ENCODE data around the gene PLEKHM3. TPM values are rescaled to one million over a fixed set of nuclear protein-coding genes. Genes with fewer than 3 reads are reported as not detected.
A peak's percentile ranks its signal among the peaks of the same experiment; 100 is the strongest.

The PLEKHM3 gene
- total and polyA plus RNA-seq, 2 of the 13 experiments (the other 11 are each of a cell fraction or from before 2014, with no cell fraction given): 4.5 to 4.7 TPM

GRCh38 chr2:207828361-207829057 lies 196.8 kb downstream of the PLEKHM3 start (continued):
- TF ChIP-seq ZSCAN31 (CRISPR knock-in tag; IDR thresholded peaks at IDR 0.05; ENCODE audit: low read depth) (peak; percentile 64; the same call in 1 of the 2 replicates), RBFOX2 (IDR thresholded peaks at IDR 0.05; ENCODE audit: low read depth, low read length) (0 out of 2 replicates have a peak, but pooled peaks have one; percentile 17), NR2C2 (CRISPR knock-in tag; IDR thresholded peaks at IDR 0.05; ENCODE audit: borderline replicate concordance) (peak; percentile 55; the same call in 1 of the 2 replicates), MLX (CRISPR knock-in tag; IDR thresholded peaks at IDR 0.05) (peak; percentile 46; the same call in 1 of the 2 replicates), BRCA1 (CRISPR knock-in tag; IDR thresholded peaks at IDR 0.05) (0 out of 2 replicates have a peak, but pooled peaks have one; percentile 70), HOMEZ (CRISPR knock-in tag; IDR thresholded peaks at IDR 0.05; ENCODE audit: low read depth) (peak; percentile 96), ZNF891 (CRISPR knock-in tag; IDR thresholded peaks at IDR 0.05) (no peak), ZNF772 (CRISPR knock-in tag; IDR thresholded peaks at IDR 0.05) (0 out of 2 replicates have a peak, but pooled peaks have one; percentile 15), KDM1A (CRISPR knock-in tag; IDR thresholded peaks at IDR 0.05) (peak; percentile 61; the same call in 1 of the 2 replicates), ZNF816 (CRISPR knock-in tag; IDR thresholded peaks at IDR 0.05; ENCODE audit: borderline replicate concordance) (peak; percentile 5; the same call in 1 of the 2 replicates), ZNF362 (CRISPR knock-in tag; IDR thresholded peaks at IDR 0.05; ENCODE audit: borderline replicate concordance) (peak; percentile 72; the same call in 1 of the 2 replicates), ZNF616 (CRISPR knock-in tag; IDR thresholded peaks at IDR 0.05; ENCODE audit: low read depth) (peak; percentile 83; the same call in 1 of the 2 replicates), ZNF430 (CRISPR knock-in tag; IDR thresholded peaks at IDR 0.05) (peak; percentile 30; the same call in 1 of the 2 replicates), HOXA3 (CRISPR knock-in tag; IDR thresholded peaks at IDR 0.05) (peak; percentile 87), ZNF383 (CRISPR knock-in tag; IDR thresholded peaks at IDR 0.05; ENCODE audit: borderline replicate concordance) (no peak), TIGD3 (CRISPR knock-in tag; IDR thresholded peaks at IDR 0.05; ENCODE audit: borderline replicate concordance) (0 out of 2 replicates have a peak, but pooled peaks have one; percentile 32), FOXA1 (IDR thresholded peaks at IDR 0.05) (no peak), FOXA1 (CRISPR knock-in tag; IDR thresholded peaks at IDR 0.05) (peak; percentile 79), ZBTB20 (CRISPR knock-in tag; IDR thresholded peaks at IDR 0.05; ENCODE audit: borderline replicate concordance, low read depth) (peak; percentile 85; the same call in 1 of the 2 replicates), CEBPZ (IDR thresholded peaks at IDR 0.05; ENCODE audit: low read length) (0 out of 2 replicates have a peak, but pooled peaks have one; percentile 12)

All from HepG2 (cell line).